Upper lobe of left lung (tissue), 4 donors: ENCODE measurements around the gene SENP7.

Experiments used
- CTCF ChIP-seq, 6 experiments: fragments of 450-650 bp in 4 of 6; fragments of 200-600 bp in 2 of 6; sonication (generic) in 2 of 6; IDR thresholded peaks; one replicate each; pipeline ENCODE4 v1.5.1; 2016 to 2019; ENCODE audit warnings: antibody characterized with exemption in 6 of 6
- EP300 ChIP-seq, 4 donors: sonication (generic); formaldehyde crosslinking; IDR thresholded peaks; one replicate each; pipeline ENCODE4 v1.5.1; 2017; ENCODE audit warnings: antibody characterized with exemption in 4 of 4, control low read depth in 2 of 4
- POLR2A ChIP-seq, 4 donors: fragments of 450-650 bp; IDR thresholded peaks; one replicate each; pipeline ENCODE4 v1.5.1; 2016 to 2017; ENCODE audit warnings: antibody characterized with exemption in 4 of 4, mild to moderate bottlenecking in 2 of 4
- POLR2AphosphoS5 ChIP-seq, 2 donors: sonication (generic); formaldehyde crosslinking; IDR thresholded peaks; one replicate each; pipeline ENCODE4 v1.5.1; 2017; ENCODE audit warnings: antibody characterized with exemption in 2 of 2

GRCh38 chr3:101518421-101518871, 5.4 kb upstream of the SENP7 start:
- TF ChIP-seq EP300 (IDR thresholded peaks at IDR 0.05) (no peak), POLR2A (IDR thresholded peaks at IDR 0.05) (no peak), CTCF (IDR thresholded peaks at IDR 0.05) (no peak), POLR2AphosphoS5 (IDR thresholded peaks at IDR 0.05) (no peak)
